IPS DF 6.9 (cell line): ENCODE data around the gene GRIA3.

ENCODE experiments used
- DNase-seq: peaks from one replicate; pipeline ENCODE4 v3.0.0-alpha.2; 2013; ENCODE audit warnings: low read depth, low spot score
- H3K27ac ChIP-seq: one replicate; pipeline ENCODE4 v1.5.1; 2013; ENCODE audit warnings: low read length, control low read depth
- H3K27me3 ChIP-seq: 2 replicates; pipeline ENCODE4 v1.6.1; 2013; ENCODE audit warnings: mild to moderate bottlenecking, low read length; ENCODE audit not compliant: control insufficient read depth, insufficient read depth
- H3K36me3 ChIP-seq: 2 replicates; pipeline ENCODE4 v1.6.1; 2013; ENCODE audit warnings: low read length; ENCODE audit not compliant: control insufficient read depth, insufficient read depth
- H3K4me1 ChIP-seq: 2 replicates; pipeline ENCODE4 v1.6.1; 2013; ENCODE audit warnings: low read length; ENCODE audit not compliant: control insufficient read depth, insufficient read depth
- H3K4me3 ChIP-seq: 2 replicates; pipeline ENCODE4 v1.5.1; 2013; ENCODE audit warnings: mild to moderate bottlenecking, low read length
- H3K9me3 ChIP-seq: 2 replicates; pipeline ENCODE4 v1.6.1; 2013; ENCODE audit warnings: low read length, inconsistent platforms; ENCODE audit not compliant: control insufficient read depth, insufficient read depth
- WGBS: extraction: QIAGEN DNeasy Blood & Tissue Kit; methylation state at CpG from one replicate; pipeline ENCODE4 v1.1.7; 2013; ENCODE audit warnings: mixed read lengths, missing lambda C conversion rate; ENCODE audit not compliant: insufficient read length, insufficient coverage; 5-methylcytosine and 5-hydroxymethylcytosine counted together

GRIA3 gene

DNA sequence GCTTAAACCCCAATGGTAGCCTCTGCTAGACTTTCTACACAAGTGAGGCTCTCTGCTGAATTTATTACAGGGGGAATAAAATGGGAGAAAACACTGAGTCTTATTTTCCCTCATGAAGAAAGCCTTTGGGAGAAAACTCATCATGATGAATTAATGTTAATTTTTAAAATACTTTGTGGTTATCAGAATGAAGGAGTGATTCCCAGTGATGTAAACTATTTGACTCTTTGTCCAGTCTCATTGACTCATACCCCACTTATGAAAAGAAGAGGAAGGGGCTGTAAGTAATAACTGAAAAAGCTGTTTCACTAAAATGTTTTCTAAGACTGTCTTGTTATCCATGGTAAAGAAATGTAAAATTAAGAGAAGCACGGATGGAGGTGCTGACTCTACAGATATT lies 208.8 kb downstream of the GRIA3 start:
- DNase-seq: no peak
- no peaks in the 10 kb centered on the region for H3K9me3 ChIP-seq
- WGBS: no CpG with 5 or more reads among the region's 1 CpG
- H3K4me1 ChIP-seq: no peaks in the 10 kb centered on the region
- no peak overlapping the region for H3K27ac ChIP-seq
- no peaks in the 10 kb centered on the region for H3K36me3 ChIP-seq
- no peaks in the 10 kb centered on the region for H3K27me3 ChIP-seq
- H3K4me3 ChIP-seq: no peak overlapping the region

DNA sequence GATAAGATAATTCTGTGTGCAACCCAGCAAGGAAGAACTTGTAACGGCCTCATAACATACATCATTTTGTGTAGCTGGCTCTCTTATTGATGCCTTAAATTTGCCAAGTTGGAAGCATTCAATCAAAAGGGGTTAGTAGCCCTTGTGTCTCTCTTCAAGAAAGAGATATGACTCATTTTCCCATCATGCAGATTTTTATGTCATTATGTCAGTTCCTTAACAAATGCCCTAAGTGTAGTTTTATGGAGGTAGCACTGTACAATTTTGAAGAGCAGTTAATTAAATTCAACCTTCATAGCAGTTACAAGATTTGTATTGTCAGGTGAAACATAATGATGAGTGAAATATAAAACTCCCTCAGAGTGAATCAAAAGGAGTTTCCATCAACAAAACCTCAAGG lies 215.6 kb downstream of the GRIA3 start:
- no CpG with 5 or more reads among the region's 1 CpG for WGBS
- H3K4me3 ChIP-seq: no peak overlapping the region
- H3K27me3 ChIP-seq: no peaks in the 10 kb centered on the region
- no peaks in the 10 kb centered on the region for H3K4me1 ChIP-seq
- no peak overlapping the region for H3K27ac ChIP-seq
- no peaks in the 10 kb centered on the region for H3K9me3 ChIP-seq
- H3K36me3 ChIP-seq: no peaks in the 10 kb centered on the region
- no peak for DNase-seq

DNA sequence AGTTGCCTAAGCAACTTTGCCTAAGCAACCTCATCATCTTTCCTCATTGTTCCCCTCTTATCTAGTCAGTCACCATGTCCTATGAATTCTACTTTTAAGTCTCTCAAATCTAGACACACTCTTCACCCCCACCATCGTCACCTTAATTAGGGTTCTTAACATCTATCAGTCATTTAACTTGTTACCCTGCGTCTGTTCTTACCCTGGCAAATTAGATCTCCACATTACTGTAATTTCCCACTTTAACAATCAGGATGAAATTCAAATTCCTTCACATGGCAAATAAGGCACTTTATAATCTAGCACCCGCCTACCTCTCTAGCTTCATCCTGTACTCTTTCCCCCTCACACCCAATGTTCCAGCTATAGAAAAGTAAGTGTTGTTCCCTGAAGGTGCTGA lies 221.2 kb downstream of the GRIA3 start:
- no peak for DNase-seq
- H3K4me3 ChIP-seq: no peak overlapping the region
- no peaks in the 10 kb centered on the region for H3K36me3 ChIP-seq
- WGBS: no CpG with 5 or more reads among the region's 3 CpGs
- no peaks in the 10 kb centered on the region for H3K9me3 ChIP-seq
- H3K27ac ChIP-seq: no peak overlapping the region
- H3K27me3 ChIP-seq: no peaks in the 10 kb centered on the region
- no peaks in the 10 kb centered on the region for H3K4me1 ChIP-seq

DNA sequence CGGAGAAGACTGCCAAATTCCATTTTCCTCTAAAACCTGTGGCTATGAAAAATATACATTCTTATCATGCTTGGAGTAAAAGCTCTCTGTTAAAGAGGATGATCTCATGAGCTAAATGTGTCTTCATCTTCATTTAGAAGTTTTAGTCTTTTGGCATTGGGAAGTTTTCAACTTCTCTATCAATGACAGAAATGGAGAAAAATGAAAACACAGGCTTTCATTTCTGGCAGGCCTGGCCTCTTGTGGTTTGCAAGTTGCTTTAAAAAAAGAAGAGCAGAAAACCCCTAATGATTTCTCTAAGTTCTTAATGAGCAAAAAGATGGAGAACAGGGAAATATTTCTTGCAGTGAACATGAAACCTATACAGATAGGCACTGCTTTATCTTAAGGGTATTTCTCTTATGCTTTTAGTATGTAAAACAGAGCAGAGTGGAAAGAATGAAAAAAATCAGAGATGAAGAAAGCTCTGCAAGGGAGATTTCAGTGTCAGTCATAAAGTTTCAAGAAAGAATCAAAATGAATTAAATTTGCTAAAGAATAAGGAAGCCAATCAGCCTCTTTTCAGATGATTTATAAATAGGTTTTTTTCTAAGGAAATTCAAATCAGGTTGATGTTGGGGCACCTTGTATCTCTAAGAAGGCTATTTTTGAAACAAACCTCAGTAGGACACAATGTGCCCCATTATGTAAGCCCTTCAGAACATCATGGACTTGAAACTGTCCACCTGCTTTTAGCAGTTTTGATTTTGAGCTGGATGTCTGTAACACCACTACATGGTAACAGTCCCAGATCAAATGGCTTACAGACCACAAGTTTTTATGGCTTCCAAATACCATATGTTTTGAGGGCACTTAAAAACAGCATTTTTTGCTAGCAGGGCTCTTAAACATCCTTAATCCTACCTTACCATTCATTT lies 225.0 kb downstream of the GRIA3 start:
- H3K27me3 ChIP-seq: no peaks in the 10 kb centered on the region
- H3K4me1 ChIP-seq: no peaks in the 10 kb centered on the region
- no peak for DNase-seq
- H3K9me3 ChIP-seq: no peaks in the 10 kb centered on the region
- WGBS: no CpG with 5 or more reads among the region's 1 CpG
- no peak overlapping the region for H3K27ac ChIP-seq
- H3K36me3 ChIP-seq: no peaks in the 10 kb centered on the region
- no peak overlapping the region for H3K4me3 ChIP-seq

DNA sequence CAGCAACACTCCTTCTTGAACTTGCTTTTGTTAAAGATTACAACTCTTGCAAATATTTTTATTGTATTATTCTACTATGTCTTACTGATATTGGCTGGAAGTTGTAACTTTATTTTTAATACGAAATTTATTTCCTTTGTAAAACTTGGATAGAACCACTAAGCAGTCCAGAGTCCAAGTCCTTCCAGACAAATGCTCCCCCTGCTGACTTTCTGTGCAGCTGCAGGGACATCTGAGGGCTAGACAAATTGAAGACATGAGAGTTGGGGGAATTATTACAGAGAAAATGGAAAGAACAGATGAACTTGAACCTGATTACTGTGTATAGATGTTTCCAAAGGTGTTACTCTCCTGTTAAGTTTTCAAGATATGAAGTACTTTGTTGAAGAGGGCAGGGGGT lies 238.8 kb downstream of the GRIA3 start:
- H3K27me3 ChIP-seq: no peaks in the 10 kb centered on the region
- H3K4me3 ChIP-seq: no peak overlapping the region
- H3K9me3 ChIP-seq: no peaks in the 10 kb centered on the region
- no CpG with 5 or more reads among the region's 1 CpG for WGBS
- H3K27ac ChIP-seq: no peak overlapping the region
- no peaks in the 10 kb centered on the region for H3K36me3 ChIP-seq
- H3K4me1 ChIP-seq: no peaks in the 10 kb centered on the region
- no peak for DNase-seq

DNA sequence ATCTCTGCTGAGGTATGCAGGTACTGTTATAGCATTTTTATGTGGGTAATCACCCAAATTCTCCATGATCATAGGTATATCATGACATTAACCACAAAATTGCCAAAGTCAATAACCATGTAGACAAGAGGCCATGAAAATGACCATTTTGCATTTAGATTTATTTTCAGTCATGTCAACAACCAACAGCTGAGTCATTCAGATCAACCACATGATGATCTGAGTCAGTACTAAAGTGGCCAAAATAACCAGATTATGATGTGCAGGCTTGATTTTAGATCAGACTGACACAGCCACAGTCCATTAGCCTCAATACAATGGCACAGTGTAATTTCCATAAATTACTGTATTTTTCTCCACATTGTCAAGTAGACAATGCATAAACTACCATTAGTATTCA lies 240.5 kb downstream of the GRIA3 start:
- Histone ChIP-seq H3K27me3 (no peaks in the 10 kb centered on the region), H3K27ac (no peak overlapping the region), H3K36me3 (no peaks in the 10 kb centered on the region), H3K9me3 (no peaks in the 10 kb centered on the region), H3K4me1 (no peaks in the 10 kb centered on the region), H3K4me3 (no peak overlapping the region)
- DNase-seq: no peak

DNA sequence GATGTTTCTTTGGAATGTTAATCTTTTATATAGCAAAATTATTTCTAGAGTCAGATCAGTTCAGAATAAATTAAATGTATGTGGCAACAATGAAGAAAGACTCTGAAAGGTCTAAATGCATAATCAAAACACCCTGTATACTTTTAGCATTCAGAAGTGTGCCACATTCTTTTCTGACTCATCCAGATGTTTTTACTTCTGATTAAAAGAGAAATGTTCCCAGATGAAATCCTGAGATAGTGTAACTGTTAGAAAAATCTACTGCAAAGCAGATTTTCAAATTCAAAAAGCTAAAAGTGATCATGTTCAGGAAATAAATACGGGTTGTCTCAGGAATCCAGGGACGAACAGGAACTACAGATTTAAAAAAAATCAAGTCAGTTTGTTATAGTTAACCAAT lies 241.4 kb downstream of the GRIA3 start:
- Histone ChIP-seq H3K27me3 (no peaks in the 10 kb centered on the region), H3K27ac (no peak overlapping the region), H3K4me1 (no peaks in the 10 kb centered on the region), H3K9me3 (no peaks in the 10 kb centered on the region), H3K36me3 (no peaks in the 10 kb centered on the region), H3K4me3 (no peak overlapping the region)
- no CpG with 5 or more reads among the region's 2 CpGs for WGBS
- no peak for DNase-seq

DNA sequence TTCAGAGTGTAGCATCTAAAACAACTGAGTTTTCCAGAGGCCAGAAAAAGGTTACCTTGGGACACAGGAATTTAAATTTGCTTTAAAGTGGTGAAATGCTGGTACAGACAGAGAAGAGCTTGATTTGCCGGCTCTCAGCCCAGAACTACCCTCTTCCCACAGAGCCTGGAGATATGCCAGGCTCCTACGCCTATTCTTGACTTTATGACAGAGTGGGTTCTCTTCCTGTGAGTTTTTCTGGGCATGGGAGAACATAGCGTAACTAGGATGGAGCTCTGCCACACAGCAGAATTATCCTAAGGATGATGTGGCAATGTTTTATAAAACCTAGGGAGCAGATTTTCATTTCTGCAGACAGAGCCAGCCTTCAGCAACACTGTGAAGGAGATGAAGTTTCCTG lies 241.8 kb downstream of the GRIA3 start:
- Histone ChIP-seq H3K4me3 (no peak overlapping the region), H3K27ac (no peak overlapping the region), H3K4me1 (no peaks in the 10 kb centered on the region), H3K27me3 (no peaks in the 10 kb centered on the region), H3K36me3 (no peaks in the 10 kb centered on the region), H3K9me3 (no peaks in the 10 kb centered on the region)
- no CpG with 5 or more reads among the region's 3 CpGs for WGBS
- no peak for DNase-seq

DNA sequence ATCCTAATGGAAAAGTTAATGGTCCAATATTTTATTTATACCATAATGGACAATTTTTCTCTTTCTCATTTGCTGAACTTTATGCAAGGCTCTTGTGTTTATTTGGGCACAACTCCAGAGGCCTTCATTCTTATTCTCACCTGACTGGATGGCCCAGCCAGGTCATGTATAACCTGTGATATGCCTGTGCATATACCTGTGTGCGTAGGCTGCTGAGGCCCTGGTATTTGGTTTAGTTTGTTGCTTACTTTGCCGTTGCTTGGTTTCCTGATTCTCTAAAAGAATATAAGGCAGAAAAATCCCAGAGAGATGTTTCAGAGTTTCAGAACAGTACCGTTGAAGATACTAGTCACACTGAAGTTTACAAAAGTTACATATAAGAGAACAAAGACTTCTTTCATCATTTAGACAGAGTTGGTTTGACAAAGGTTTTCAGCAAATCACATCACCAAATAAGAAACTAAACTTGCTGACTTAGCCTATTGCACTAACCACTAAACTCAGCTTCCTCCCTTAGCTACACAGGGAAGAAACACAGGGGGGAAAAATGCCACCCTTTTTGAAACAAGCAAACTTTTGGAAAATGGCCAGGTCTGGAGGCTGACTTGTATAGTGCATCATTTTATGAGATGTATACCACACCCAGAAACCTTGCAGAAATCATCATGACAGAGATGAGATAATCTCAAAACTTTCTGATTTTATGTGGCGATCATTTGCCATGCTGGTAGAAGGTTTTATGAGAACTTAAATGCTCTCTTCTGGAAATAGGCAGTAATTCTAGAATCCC lies 248.5 kb downstream of the GRIA3 start:
- H3K9me3 ChIP-seq: no peaks in the 10 kb centered on the region
- no peaks in the 10 kb centered on the region for H3K36me3 ChIP-seq
- H3K27ac ChIP-seq: no peak overlapping the region

DNA sequence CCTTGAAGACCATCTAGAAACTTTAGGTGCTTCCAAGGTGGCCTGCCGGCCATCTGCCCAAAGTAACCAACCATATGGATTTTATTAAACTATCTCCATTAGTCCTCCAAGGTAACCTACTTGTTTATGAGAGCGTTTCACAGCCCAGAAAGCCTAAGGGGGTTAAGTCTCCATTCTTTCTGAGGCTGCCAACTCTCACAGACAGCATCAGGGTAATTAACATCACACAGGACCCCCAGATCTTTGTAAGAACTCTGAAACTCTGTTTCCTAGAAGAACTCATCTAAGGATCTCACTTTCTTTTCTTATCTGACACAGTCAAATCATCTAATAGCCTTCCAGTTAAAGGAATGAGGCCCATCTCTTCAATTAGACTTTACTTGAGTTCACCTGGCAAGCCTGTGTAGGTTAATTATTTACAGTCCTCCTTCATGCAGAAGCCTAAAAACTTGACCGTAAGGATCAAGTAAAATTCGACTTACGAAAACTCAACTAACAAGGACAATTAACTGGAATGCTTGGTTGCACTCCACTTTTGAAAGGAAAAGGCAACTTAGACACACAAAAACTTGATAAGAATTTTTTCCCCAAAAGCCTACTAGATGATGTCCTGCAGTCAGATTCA lies 252.5 kb downstream of the GRIA3 start:
- no CpG with 5 or more reads among the region's 5 CpGs for WGBS
- no peak for DNase-seq
- no peaks in the 10 kb centered on the region for H3K4me1 ChIP-seq
- H3K27ac ChIP-seq: no peak overlapping the region
- no peaks in the 10 kb centered on the region for H3K9me3 ChIP-seq
- no peak overlapping the region for H3K4me3 ChIP-seq
- H3K36me3 ChIP-seq: no peaks in the 10 kb centered on the region
- no peaks in the 10 kb centered on the region for H3K27me3 ChIP-seq

More for the DNA sequence above, 248.5 kb downstream of the GRIA3 start:
- no peak overlapping the region for H3K4me3 ChIP-seq
- H3K4me1 ChIP-seq: no peaks in the 10 kb centered on the region
- no peak for DNase-seq
- WGBS: no CpG with 5 or more reads among the region's 4 CpGs
- no peaks in the 10 kb centered on the region for H3K27me3 ChIP-seq
